K562 (cell line): ENCODE measurements around the gene C9orf40. TPM values are rescaled to one million over a fixed set of nuclear protein-coding genes. Genes with fewer than 3 reads are reported as not detected.

Experiments
- ARHGAP35 ChIP-seq: fragments of 450-650 bp; IDR thresholded peaks from 2 replicates; pipeline ENCODE4 v1.6.1; 2018; ENCODE audit not compliant: partially characterized antibody
- CXXC5 ChIP-seq: fragments of 250-450 bp; sonication (Bioruptor Pico); IDR thresholded peaks from 2 replicates; pipeline ENCODE4 v1.8.0; 2022; ENCODE audit warnings: inconsistent platforms, mild to moderate bottlenecking, moderate library complexity
- DPF2 ChIP-seq: fragments of 450-650 bp; IDR thresholded peaks from 2 replicates; pipeline ENCODE4 v1.6.1; 2016
- ELF4 ChIP-seq: fragments of 450-650 bp; formaldehyde crosslinking; IDR thresholded peaks from 2 replicates; pipeline ENCODE4 v1.4.0; 2022; ENCODE audit warnings: missing genetic modification characterization
- ESRRB ChIP-seq: fragments of 250-450 bp; sonication (Bioruptor Pico); IDR thresholded peaks from 2 replicates; pipeline ENCODE4 v1.5.0; 2020; ENCODE audit warnings: mild to moderate bottlenecking, moderate library complexity, borderline replicate concordance
- KLF16 ChIP-seq: IDR thresholded peaks from 2 replicates; pipeline ENCODE4 v1.6.1; 2016; ENCODE audit warnings: antibody characterized with exemption
- MEIS2 ChIP-seq: fragments of 450-650 bp; IDR thresholded peaks from 2 replicates; pipeline ENCODE4 v1.6.1; 2014; ENCODE audit warnings: mild to moderate bottlenecking; ENCODE audit not compliant: partially characterized antibody
- PURB ChIP-seq: sonication (generic); formaldehyde crosslinking; IDR thresholded peaks from 2 replicates; pipeline ENCODE4 v1.9.0; 2021; ENCODE audit warnings: low read depth, mild to moderate bottlenecking, missing genetic modification reagents
- SMARCE1 ChIP-seq: fragments of 450-650 bp; IDR thresholded peaks from 2 replicates; pipeline ENCODE4 v1.7.1; 2016; ENCODE audit warnings: mild to moderate bottlenecking
- TRIM24 ChIP-seq, 2 experiments: fragments of 450-650 bp; IDR thresholded peaks; 2 replicates each; pipeline ENCODE4 v1.6.1; 2016
- TRIM28 ChIP-seq: fragments of 450-650 bp; IDR thresholded peaks from 2 replicates; pipeline ENCODE4 v1.6.1; 2017
- ZNF318 ChIP-seq, 2 experiments: fragments of 450-650 bp; IDR thresholded peaks; 2 replicates each; pipeline ENCODE4 v1.6.1; 2016; ENCODE audit warnings: mild to moderate bottlenecking in 2 of 2, borderline replicate concordance in 1 of 2, low read depth in 1 of 2, moderate library complexity in 1 of 2
- ZNF407 ChIP-seq: fragments of 450-650 bp; IDR thresholded peaks from 2 replicates; pipeline ENCODE4 v1.6.1; 2016; ENCODE audit warnings: low read depth
- polyA plus RNA-seq, 8 experiments: library from polyadenylated mRNA; depleted of rRNA in 4 of 8; stranded (reverse) in 5 of 8; unstranded in 3 of 8; fragments of >200 nt; fragmentation: Nextera tagmentation in 2 of 8; fragmentation: Illumina TruSeq in 1 of 8; extraction: Ambion mirVana in 2 of 8; extraction: Trizol in 1 of 8; gene quantifications; 2 replicates each; pipeline versions ENCODE4 v1.2.1 to v1.2.3, GENCODE V29; 2011 to 2014; ENCODE audit warnings: inconsistent platforms in 1 of 8, missing spikeins in 1 of 8
- total RNA-seq, 7 experiments: library from RNA; depleted of rRNA in 6 of 7; stranded (reverse); fragments of >200 nt in 6 of 7; fragmentation: Illumina TruSeq in 2 of 7; extraction: Trizol in 2 of 7; gene quantifications; 2 replicates each; pipeline versions ENCODE4 v1.2.1 to v1.2.3, GENCODE V29; 2011 to 2021; ENCODE audit warnings: low replicate concordance in 1 of 7

The C9orf40 gene
- total and polyA plus RNA-seq, 9 of the 15 experiments (the other 6 are each of a cell fraction or from before 2014, with no cell fraction given): 5.6 to 17.3 (median 8.7) TPM

GRCh38 chr9:74942801-74943200 lies 9.9 kb downstream of the C9orf40 start (continued):
- no peak for TF ChIP-seq ZNF318 (IDR thresholded peaks at IDR 0.05; ENCODE audit: borderline replicate concordance in 1 of 2, low read depth in 1 of 2)
- peak; percentile 48; the same call in 1 of the 2 replicates for TF ChIP-seq DPF2
- no peak for TF ChIP-seq KLF16
- TF ChIP-seq ZNF407: no peak
- no peak for TF ChIP-seq ARHGAP35
- TF ChIP-seq TRIM28: peak; percentile 73; the same call in 1 of the 2 replicates
- TF ChIP-seq SMARCE1: peak; percentile 16; the same call in 1 of the 2 replicates
- peak; percentile 26 for TF ChIP-seq MEIS2
- peak; percentile 52 to 78; a peak in 3 of 4 replicates for TF ChIP-seq TRIM24 (IDR thresholded peaks at IDR 0.05)
- TF ChIP-seq ELF4 (CRISPR knock-in tag): no peak
- no peak for TF ChIP-seq PURB (CRISPR knock-in tag)
- TF ChIP-seq ESRRB (CRISPR knock-in tag): no peak
- no peak for TF ChIP-seq CXXC5 (CRISPR knock-in tag)
- TF ChIP-seq, all 486 proteins: peak for 11
